GM10847 (cell line): ENCODE measurements around the gene MRPS23.

Experiments used
- POLR2A ChIP-seq: IDR thresholded peaks from 2 replicates; pipeline ENCODE4 v1.6.1; 2011; ENCODE audit not compliant: insufficient read length; ENCODE audit errors: extremely low read depth

MRPS23 gene

DNA sequence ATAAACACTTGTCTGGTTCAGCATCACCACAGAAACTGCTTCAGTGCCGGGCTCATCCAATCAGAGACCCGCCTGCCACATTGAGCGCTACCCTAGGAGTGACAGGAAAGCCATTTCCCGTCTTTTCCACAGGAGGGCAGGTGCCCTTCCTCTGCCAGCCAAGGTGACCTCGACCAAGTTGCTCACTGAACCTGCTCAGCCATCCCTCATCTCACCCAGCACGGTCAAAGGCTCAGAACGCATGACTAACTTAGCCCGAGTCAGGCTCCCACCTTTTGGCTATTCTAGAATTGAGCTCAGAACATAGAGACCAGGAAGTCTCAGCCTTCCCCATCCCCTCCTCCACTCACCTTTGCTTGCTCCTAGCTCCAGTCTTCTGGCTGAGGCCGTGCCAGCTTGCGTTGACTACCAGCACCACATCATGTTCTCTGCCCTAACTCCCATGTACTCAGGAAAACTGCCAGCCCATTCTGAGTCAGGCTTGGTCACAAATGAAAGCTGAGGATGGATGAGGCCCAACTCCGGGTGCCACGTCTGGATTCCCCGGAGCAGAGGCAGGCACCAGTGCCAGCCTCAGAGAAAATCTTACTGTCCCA is 15.6 kb downstream of the MRPS23 start:
- TF ChIP-seq POLR2A: no peak

DNA sequence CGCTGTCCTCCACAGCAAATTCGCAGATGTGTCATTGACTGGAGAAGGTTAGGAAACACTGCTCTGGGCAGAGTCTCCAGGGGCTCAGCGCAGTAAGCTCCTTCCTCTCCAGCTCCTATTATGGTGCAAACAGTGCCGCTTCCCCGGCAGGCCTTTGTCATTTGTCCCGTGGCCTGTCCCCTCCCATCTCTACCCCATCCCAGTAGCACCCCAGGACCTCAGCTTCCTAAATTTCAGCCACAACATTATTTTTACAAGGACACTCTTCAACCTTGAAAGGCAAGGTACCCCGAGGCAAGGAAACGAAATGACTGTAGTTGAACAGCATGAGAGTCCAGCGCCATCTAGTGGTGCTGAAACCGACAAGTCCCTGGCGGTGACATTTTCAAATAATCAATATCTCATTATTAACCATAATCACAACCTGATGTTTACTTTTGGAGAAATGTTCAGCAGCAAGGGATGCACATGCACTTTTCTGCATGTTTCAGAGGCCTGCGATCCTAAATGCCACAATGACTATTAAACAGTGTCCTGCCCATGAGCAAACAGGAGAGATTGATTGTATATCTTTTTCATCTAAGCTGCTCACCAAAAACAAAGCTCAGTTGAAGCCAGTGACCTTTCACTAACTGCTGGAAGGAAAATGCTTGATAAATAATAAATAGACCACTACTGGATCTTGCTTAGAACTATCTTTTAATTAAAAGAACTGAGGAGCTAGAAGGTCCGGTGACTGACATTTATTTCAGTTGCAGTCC is 16.5 kb downstream of the MRPS23 start:
- no peak for TF ChIP-seq POLR2A

DNA sequence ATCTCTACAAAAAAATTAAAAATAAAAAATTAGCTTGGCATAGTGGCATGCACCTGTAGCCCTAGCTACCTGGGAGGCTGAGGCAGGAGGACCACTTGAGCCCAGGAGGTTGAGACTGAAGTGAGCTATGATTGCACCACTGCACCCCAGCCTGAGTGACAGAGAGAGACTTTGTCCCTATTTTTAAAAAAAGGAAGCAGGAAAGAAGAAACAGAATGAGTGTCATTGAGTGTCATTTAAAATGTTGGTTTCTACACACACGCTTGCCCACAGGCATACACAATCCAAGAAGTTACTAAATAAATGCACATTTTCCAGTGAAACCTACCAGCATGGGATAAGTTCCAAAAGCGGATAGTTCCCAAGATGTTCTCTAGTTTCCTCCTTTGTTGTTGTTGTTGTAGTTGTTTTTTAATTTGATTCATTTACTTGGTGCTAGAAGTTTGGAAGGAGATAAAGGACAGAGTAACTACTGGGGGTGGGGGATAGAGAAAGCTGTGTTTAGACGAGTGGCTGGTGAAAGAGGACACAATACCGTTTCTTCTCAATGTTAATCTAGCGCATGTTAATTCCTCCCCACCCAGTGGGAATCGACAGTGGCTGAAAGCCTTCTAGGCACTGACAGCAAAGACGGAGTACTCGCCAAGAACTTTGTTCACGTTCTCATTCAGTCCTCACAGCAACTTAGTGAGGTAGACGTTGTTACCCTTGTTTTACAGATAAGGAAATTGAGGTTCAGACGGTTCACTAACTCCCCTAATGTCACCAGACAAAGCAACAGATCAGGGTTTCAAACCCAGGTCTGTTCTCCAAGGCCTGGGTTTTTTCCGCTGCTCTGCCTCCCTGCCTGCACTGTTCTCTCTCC is 17.3 kb downstream of the MRPS23 start:
- no peak for TF ChIP-seq POLR2A

DNA sequence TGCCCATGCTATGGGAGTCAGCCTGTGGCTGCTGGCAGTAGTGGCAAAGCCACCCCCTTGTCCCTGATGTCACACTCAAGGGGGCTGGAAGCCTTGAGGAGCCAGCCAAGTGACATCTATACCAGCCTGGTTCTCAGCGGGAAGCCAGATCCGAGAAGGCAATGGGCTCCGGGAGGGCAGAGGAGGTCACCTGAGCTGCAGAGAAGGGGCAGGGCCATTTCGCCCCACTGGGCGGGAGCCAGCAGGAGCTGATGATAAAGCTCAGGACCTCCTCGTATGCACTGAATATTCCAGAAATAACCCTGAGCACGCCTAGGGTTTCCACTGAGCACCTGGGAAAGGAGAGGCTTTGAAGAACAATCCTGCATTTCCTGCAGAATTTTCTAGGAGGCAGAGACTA is 19.0 kb downstream of the MRPS23 start:
- no peak for TF ChIP-seq POLR2A

DNA sequence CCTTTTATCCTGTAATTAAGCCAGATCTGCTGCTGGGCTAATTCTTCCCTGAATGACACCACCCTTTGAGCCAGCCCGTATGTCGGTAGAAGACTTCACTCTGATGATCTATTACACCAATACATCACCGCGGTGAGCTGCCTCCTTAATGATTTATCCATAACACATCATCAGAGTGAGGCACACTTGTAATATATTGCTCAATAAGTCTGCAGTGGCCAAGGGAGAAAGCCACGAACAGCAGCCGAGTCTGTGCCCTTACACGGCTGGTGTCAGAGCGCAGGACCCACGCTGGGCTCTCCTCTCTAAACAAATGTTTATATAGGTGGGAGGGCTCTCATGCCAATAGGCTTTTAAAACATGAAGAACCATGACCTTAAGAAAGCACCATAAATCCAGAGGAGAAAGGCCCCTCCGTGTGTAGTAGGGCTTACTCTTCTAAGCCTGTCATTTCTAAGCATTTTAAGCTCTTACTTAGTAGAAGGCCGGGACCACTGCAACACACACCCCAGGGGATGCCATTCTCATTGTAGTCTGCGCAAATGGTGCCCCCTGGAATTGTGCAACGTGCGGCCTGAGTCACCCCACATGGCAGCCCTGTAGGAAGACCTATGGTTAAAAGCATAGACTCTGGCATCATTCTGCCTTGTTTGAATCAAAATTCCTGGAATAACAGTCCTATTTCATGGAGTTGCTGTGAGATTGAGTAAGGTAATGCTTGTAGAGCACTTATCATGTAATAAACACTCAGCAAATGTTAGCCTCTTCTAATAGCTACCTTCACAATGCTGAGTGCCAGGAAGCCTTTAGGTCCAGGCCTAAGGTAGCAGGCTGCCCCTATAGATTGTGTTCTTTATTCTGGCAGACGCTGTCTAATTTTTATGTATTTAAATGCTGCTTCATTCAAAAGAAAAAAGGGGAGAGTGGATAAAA is 26.1 kb downstream of the MRPS23 start:
- TF ChIP-seq POLR2A: no peak

DNA sequence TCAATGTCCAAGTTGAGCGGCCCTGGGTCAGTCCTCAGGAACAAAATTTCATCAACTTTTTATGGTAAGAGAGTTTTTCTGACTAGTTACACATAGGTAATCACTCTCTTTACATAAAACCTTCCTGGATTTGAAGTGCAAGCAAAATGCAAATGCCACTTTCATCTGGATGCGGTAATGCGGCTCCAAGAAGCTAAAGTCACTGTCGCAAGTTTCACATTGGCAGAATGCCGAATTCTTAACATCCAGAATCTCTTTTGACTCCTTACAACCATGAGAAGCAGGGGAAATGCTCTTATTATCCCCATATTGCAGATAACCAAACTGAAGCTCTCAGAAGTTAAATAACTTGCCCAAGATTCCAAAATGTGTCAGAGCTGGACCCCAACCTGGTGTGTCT is 30.0 kb downstream of the MRPS23 start:
- no peak for TF ChIP-seq POLR2A

DNA sequence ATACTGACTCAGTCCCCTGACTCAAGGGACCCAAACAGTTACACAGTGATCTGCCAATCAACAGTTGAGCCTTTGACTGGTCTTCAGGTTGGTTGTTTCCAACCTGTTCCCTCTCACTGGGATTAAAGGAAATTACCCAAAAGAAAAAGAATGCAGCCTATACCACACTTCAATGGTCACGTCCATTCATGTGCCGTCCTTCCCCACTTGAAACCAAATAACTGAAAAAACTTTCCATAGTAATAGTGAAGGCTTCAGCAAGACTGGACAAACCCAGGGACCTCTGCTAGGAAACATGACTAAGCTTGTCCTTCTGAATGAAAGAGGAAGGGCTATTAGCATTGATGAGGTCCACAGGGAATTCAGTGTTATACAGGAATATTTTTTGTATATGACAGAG is 30.6 kb downstream of the MRPS23 start:
- TF ChIP-seq POLR2A: no peak

DNA sequence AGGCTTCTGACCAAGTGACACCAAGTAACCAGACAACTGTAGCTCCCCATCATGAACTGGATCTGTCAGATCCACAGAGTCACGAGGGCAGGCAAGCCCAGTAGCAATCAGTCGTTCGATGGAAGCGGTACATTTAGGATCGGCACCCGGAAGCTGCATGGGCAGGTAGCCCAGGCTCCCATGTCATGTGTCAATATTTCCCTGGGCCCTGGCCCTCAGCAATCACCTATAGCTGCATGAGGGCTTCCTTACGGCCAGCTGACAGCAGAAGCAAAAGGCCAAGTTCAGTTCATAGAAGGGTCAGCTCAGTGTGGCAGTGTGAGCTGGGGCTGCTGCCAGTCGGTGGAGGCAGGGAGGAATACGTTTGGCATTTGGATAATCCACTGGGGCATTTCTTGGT is 31.8 kb downstream of the MRPS23 start:
- TF ChIP-seq POLR2A: no peak

DNA sequence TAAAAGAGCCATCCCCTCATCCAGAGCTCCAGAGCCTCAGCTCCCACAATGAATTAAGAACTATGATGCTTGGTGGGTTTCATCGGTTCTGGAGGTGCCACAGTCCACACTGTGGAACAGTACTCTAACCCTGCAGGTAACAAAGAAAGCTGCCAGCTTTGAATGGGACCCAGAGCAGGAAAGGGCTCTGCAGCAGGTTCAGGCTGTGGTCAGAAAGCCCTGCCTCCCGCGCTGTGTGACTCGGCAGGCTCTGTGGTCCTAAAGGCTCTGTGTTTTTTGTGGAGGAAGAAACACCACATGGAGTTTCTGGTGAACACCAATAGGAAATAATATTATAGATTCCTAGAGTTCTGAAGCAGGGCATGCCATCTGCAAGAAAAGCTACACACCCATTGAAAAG is 32.5 kb downstream of the MRPS23 start:
- no peak for TF ChIP-seq POLR2A

DNA sequence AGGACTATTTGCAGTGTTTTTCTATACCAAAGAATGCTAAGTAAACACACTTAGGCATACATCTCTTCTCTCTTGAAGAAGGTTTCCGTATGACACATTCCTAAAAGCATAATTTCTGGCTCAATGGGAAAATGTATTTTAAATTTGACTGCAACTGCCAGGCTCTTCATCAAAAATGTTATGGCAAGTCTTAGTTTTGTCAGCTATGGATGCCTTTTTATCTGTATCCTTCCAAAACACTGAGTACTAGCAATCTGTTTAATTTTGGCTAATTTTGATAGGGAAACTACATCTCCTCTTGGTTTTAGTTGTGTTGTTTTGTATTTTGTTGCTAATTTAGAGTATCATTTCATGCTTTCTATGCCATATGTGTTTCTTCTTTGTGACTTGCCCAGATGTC is 35.4 kb downstream of the MRPS23 start:
- no peak for TF ChIP-seq POLR2A

DNA sequence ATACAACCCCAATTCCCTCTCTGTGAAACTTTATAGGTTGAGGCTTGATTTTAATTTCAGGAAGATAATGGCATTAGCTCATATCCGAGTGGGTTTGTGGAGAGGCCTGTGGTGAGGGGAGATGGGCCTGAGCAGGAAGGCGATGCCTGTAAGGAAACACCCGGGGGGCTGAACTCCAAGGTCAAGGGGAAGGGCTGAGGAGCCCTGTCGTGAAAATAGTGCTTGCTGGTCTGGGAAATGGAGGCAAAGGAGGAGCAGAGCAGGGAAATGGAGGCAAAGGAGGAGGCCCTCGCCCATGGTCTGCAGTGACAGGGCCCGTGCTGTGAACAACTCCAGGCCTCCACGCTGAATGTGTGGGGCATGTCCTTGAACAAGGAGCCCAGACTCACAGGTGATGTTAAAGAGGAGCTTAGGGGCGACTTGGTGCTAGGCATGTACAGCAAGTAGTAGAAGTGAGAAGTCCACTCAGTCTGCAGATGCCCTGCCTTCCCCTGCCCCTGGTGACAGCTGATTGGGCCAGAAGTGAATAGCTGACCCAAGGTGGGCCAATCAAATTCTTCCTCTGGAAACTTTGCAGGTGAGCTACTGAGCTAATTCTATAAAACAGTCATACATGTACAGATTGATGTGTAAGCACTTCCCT is 38.1 kb downstream of the MRPS23 start:
- no peak for TF ChIP-seq POLR2A

DNA sequence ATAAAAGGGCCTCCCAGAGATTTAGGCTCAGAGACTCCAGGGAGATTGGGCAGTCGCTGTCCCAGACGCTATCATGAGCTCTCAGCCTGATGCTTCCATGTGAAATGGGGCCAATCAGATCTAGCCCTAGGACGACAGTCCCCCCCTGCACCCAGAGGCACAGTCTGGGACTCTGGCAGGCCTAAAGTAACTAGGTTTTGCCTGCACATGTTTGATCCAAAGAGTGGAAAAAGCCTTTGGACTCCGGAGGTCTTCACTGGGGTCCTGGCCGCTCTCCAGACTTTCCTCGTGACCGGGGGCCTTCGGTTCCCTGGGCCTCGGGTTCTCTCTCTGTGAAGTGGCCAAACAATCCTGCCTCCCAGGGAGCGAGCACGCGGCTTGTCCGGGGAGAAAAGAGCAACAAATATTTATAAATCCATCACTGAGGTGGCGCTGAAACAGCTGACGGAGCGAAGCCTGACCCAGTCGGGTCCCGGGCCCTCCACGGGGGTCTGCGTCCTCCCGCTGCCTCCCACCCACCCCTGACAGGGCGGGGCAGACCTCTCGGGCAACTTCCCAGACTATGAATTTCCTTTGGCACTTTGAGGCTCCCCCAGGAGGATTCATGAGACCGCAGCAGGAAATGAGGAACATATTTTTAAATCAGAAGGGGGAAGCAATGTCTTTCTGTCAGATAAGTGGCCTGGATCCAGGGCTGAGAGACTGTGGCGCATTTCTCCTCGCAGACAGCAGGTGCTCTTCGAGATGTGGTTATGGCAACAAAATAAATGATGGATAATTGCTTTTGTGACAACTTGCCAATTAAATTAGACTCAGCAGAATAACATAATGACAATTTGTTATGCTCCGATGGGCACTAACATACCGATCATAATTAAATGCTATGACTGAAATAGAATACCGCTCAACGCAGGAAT is 38.9 kb downstream of the MRPS23 start:
- TF ChIP-seq POLR2A: no peak

DNA sequence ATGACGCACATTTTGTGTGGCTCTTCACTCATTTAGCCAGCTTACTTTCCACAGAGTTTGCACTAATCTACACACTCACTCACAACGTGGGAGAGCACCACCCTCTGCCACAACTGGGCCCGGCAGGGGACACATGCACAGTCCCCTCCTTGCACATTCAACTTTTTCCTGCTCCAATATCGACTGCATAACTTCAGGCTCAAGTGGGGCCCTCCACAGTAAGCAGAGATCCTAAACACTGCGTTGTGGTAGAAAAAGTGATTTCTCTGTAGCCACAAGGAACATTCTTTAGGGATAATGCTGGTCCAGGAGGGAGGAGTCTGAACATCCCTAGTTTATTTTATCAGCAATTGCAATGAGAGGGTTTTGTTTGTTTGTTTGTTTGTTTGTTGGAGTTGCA is 40.0 kb downstream of the MRPS23 start:
- no peak for TF ChIP-seq POLR2A
